WTC11 (cell line): ENCODE data around the gene COL18A1.

Experiments used
- GABPB1 ChIP-seq: sonication (generic); formaldehyde crosslinking; IDR thresholded peaks from 2 replicates; pipeline ENCODE4 v1.8.1; 2023; ENCODE audit warnings: mild to moderate bottlenecking, missing genetic modification reagents
- TF ChIP-seq, protein P1 (sequence below): fragments of 200-600 bp; IDR thresholded peaks from 2 replicates; pipeline ENCODE4 v1.8.0; 2022; ENCODE audit warnings: antibody characterized with exemption
- TF ChIP-seq, protein P2 (sequence below): sonication (generic); formaldehyde crosslinking; IDR thresholded peaks from 2 replicates; pipeline ENCODE4 v1.8.0; 2022; ENCODE audit warnings: mild to moderate bottlenecking, missing genetic modification reagents

DNA sequence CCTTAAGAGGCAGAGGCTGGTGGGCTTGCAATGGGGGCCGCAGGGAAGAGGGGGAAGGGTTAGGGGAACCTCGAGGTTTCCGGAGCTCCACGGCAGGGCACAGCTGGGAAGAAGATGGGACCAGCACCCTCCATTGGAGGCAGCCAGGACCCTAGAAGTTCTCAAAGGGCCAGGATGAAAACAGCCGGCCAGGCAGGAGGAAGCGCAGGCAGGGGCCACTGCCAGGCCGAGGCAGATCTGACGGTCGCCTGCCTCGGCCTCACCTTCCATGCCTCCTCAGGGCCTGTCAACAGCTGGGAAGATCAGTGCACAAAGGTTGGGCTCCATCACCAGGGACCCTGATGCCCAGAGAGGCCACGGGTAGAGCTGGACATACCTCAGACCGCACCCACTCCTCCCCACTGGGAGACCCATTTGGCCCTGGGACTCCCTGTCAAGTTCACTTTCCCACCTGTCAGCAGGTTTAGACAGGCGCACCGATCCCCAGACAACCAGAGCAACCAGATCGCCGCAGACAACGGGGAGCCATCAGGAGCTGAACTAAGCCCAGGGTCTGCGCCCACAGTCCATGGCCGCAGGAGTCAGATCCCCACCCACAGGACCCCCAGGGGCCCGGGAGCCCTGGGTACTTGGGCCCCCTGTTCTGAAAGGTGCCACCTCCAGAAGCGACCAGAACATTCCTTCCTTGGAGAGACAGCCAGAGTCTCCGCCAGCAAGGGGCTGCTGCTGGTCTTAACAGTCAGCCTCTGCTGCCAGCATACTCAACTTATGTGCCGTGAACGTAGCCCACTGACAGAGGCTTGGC lies 135.0 kb downstream of the COL18A1 start:
- TF ChIP-seq, protein P1, sequence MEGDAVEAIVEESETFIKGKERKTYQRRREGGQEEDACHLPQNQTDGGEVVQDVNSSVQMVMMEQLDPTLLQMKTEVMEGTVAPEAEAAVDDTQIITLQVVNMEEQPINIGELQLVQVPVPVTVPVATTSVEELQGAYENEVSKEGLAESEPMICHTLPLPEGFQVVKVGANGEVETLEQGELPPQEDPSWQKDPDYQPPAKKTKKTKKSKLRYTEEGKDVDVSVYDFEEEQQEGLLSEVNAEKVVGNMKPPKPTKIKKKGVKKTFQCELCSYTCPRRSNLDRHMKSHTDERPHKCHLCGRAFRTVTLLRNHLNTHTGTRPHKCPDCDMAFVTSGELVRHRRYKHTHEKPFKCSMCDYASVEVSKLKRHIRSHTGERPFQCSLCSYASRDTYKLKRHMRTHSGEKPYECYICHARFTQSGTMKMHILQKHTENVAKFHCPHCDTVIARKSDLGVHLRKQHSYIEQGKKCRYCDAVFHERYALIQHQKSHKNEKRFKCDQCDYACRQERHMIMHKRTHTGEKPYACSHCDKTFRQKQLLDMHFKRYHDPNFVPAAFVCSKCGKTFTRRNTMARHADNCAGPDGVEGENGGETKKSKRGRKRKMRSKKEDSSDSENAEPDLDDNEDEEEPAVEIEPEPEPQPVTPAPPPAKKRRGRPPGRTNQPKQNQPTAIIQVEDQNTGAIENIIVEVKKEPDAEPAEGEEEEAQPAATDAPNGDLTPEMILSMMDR: no peak
- TF ChIP-seq, protein P2, sequence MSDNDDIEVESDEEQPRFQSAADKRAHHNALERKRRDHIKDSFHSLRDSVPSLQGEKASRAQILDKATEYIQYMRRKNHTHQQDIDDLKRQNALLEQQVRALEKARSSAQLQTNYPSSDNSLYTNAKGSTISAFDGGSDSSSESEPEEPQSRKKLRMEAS (CRISPR knock-in tag): no peak
- no peak for TF ChIP-seq GABPB1
